SJSA1 (cell line): ENCODE results near the gene NEK8. TPM values are rescaled to one million over a fixed set of nuclear protein-coding genes. Genes with fewer than 3 reads are reported as not detected.
A peak's percentile ranks its signal among the peaks of the same experiment; 100 is the strongest.
"Not testable (repeated sequence)": the region's sequence is repeated elsewhere in the genome, so short reads cannot be mapped to it uniquely, and the experiment has no call there.

ENCODE experiments used
- DNase-seq, 2 experiments: peaks; one replicate each; pipeline ENCODE4 v3.0.0-alpha.2; 2015 to 2020; ENCODE audit warnings: low spot score in 2 of 2, low read depth in 1 of 2
- H3K27ac ChIP-seq: fragments of 250-450 bp; sonication (Bioruptor Pico); 2 replicates; pipeline ENCODE4 v1.5.1; 2020; ENCODE audit warnings: mild to moderate bottlenecking, moderate library complexity
- H3K27me3 ChIP-seq: fragments of 250-450 bp; sonication (Bioruptor Pico); replicated peaks from 2 replicates; pipeline ENCODE4 v1.5.1; 2020; ENCODE audit warnings: mild to moderate bottlenecking, moderate library complexity
- H3K36me3 ChIP-seq: fragments of 250-450 bp; sonication (Bioruptor Pico); 2 replicates; pipeline ENCODE4 v1.5.1; 2020; ENCODE audit warnings: mild to moderate bottlenecking
- H3K4me1 ChIP-seq: fragments of 250-450 bp; sonication (Bioruptor Pico); replicated peaks from 2 replicates; pipeline ENCODE4 v1.6.1; 2021; ENCODE audit warnings: mild to moderate bottlenecking
- H3K4me3 ChIP-seq: fragments of 250-450 bp; sonication (Bioruptor Pico); 2 replicates; pipeline ENCODE4 v1.5.1; 2020; ENCODE audit warnings: mild to moderate bottlenecking
- H3K9me3 ChIP-seq: fragments of 250-450 bp; sonication (Bioruptor Pico); replicated peaks from 2 replicates; pipeline ENCODE4 v1.5.1; 2020; ENCODE audit warnings: mild to moderate bottlenecking
- total RNA-seq: library from RNA; depleted of rRNA; stranded (reverse); fragments of >200 nt; shearing (Covaris generic); gene quantifications from 2 replicates; pipeline ENCODE4 v1.2.3, GENCODE V29; 2014

Gene NEK8
- total RNA-seq, 1 experiment from 2014 or later, result 1.1 TPM

DNA sequence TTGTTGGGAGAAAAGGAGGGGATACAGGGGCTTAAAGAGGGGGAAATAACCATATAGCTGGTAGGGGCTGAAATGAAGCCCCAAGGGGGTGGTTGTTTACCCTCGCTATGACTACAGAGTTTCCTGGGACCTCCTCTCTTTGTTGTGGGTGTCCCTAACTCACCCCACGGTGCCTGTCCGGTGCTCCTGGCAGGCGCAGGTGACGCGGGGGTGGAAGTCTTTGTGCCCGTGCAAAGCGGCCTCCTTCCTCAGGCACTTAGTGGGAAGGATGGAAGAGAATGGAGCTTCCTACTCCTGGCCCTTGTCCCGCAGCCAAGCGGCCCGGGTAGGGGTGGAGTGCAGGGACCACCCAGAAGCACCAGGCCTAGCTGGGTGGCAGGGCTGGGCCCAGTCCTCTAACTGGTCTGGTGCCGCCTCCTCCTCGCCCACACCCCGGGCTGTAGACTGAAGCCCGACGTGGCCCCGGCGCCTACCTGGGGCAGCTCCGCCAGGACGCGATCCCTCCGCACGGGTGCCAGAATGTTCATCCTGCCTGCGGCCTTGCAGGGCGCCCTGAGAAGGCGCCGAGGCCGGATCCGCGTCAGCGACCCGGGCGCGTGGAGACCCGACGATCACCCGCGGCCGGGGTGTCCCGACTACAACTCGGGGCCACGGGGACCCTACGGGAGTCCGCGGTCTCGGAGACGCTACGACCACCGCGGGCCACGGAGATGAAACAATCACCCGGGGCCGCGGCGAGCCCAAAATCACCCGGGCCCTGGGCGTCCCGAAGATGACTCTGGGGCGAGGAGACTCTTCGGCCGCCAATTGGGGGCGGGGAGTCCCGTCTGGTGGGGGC, 11.6 kb upstream of the NEK8 start:
- Histone ChIP-seq H3K27me3 (no peaks in the 10 kb centered on the region), H3K9me3 (no peaks in the 10 kb centered on the region), H3K27ac (peak overlapping the region; percentile 89), H3K36me3 (peaks cover 78% of the 10 kb centered on the region), H3K4me1 (peaks cover 38% of the 10 kb centered on the region), H3K4me3 (peak overlapping the region; percentile 77)
- DNase-seq, result peak; percentile 78 to 92

- Histone ChIP-seq H3K4me1 (peaks cover 39% of the 10 kb centered on the region), H3K4me3 (peak within 1 kb of the TSS; percentile 77), H3K9me3 (no peaks in the 10 kb centered on the region), H3K27me3 (no peaks in the 10 kb centered on the region), H3K36me3 (peaks cover 78% of the 10 kb centered on the region), H3K27ac (peak within 1 kb of the TSS; percentile 89)
- DNase-seq, result peak; percentile 90 to 94
These were observed 10.8 kb upstream of the NEK8 start, which contains the start of gene RAB34 for GRCh38 chr17:28717578-28718332. Gene RAB34, minus strand, starts transcription at chr17:28717868. Its CDS starts 602 bp downstream, at chr17:28717266.

- peaks cover 37% of the 10 kb centered on the region for H3K4me1 ChIP-seq
- peak; percentile 97 to 99 for DNase-seq
- H3K4me3 ChIP-seq, result peak overlapping the region; percentile 77
- H3K27ac ChIP-seq, result peak overlapping the region; percentile 89
- no peaks in the 10 kb centered on the region for H3K9me3 ChIP-seq
- no peaks in the 10 kb centered on the region for H3K27me3 ChIP-seq
- peaks cover 78% of the 10 kb centered on the region for H3K36me3 ChIP-seq
These were observed 10.1 kb upstream of the NEK8 start for GRCh38 chr17:28718333-28719020.

GRCh38 chr17:28719021-28719433, 9.6 kb upstream of the NEK8 start:
- Histone ChIP-seq H3K4me1 (peaks cover 37% of the 10 kb centered on the region), H3K4me3 (peak overlapping the region; percentile 77), H3K36me3 (peaks cover 76% of the 10 kb centered on the region), H3K9me3 (no peaks in the 10 kb centered on the region), H3K27ac (peak overlapping the region; percentile 89), H3K27me3 (no peaks in the 10 kb centered on the region)
- DNase-seq, result peak in 1 of 2 experiments; percentile 85

- Histone ChIP-seq H3K27me3 (no peaks in the 10 kb centered on the region), H3K9me3 (no peaks in the 10 kb centered on the region), H3K4me1 (peaks cover 42% of the 10 kb centered on the region), H3K4me3 (peak overlapping the region; percentile 77), H3K27ac (peak overlapping the region; percentile 89), H3K36me3 (peaks cover 76% of the 10 kb centered on the region)
- DNase-seq, result no peak
These were observed 8.2 kb upstream of the NEK8 start for GRCh38 chr17:28720247-28720996.

DNA sequence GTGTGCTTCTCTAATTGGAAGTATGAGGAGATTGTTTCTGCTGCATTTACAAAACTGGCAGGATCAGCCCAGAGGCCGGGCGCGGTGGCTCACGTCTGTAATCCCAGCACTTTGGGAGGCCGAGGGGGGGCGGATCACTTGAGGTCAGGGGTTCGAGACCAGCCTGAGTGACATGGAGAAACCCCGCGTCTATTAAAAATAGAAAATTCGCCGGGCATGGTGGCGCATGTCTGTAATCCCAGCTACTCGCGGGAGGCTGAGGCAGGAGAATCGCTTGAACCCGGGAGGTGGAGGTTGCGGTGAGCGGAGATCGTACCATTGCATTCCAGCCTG, 7.6 kb upstream of the NEK8 start:
- not testable (repeated sequence) for DNase-seq, H3K9me3 ChIP-seq, H3K27me3 ChIP-seq, H3K27ac ChIP-seq
- Histone ChIP-seq H3K4me1 (peaks cover 42% of the 10 kb centered on the region), H3K36me3 (peaks cover 75% of the 10 kb centered on the region), H3K4me3 (peak overlapping the region; percentile 77)

DNA sequence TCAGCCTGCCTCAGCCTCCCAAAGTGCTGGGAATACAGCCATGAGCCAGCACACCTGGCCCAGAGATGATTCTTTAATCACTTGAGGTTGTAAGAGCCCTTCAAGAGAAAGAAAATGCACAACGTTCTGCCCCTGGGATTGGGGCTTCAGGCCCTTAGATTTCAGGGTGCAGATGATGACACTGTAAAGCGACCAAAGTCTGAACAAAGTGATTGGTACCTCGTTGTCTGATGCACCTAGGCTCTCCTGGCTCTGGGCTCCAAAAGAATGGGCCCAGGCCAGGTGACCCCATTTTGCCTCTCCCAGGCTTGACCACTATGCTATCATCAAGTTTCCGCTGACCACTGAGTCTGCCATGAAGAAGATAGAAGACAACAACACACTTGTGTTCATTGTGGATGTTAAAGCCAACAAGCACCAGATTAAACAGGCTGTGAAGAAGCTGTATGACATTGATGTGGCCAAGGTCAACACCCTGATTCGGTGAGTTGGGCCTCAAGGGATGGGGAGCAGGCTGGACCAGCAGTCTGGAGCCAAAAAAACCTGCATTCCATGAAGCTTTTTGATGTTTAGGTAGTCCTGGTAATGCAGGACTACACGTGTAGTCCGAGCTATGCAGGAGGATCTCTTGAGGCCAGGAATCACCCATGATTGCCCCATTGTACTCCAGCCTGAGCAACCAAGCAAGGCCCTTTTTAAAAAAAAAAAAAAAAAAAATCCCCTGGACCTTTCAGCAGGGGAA, 6.0 kb upstream of the NEK8 start:
- Histone ChIP-seq H3K4me3 (no peak overlapping the region), H3K27ac (no peak overlapping the region), H3K27me3 (no peaks in the 10 kb centered on the region), H3K36me3 (peaks cover 59% of the 10 kb centered on the region), H3K9me3 (no peaks in the 10 kb centered on the region), H3K4me1 (peaks cover 50% of the 10 kb centered on the region)
- DNase-seq, result no peak

GRCh38 chr17:28723159-28723835, 5.3 kb upstream of the NEK8 start:
- no peaks in the 10 kb centered on the region for H3K9me3 ChIP-seq
- H3K36me3 ChIP-seq, result peaks cover 59% of the 10 kb centered on the region
- no peak overlapping the region for H3K4me3 ChIP-seq
- DNase-seq, result no peak
- no peaks in the 10 kb centered on the region for H3K27me3 ChIP-seq
- peaks cover 57% of the 10 kb centered on the region for H3K4me1 ChIP-seq
- no peak overlapping the region for H3K27ac ChIP-seq

GRCh38 chr17:28723836-28724499, 4.6 kb upstream of the NEK8 start:
- DNase-seq, H3K9me3 ChIP-seq, H3K27me3 ChIP-seq, H3K27ac ChIP-seq, H3K4me3 ChIP-seq: not testable (repeated sequence)
- Histone ChIP-seq H3K4me1 (peaks cover 53% of the 10 kb centered on the region), H3K36me3 (peaks cover 59% of the 10 kb centered on the region)

- Histone ChIP-seq H3K4me3 (no peak overlapping the region), H3K9me3 (no peaks in the 10 kb centered on the region), H3K36me3 (peaks cover 59% of the 10 kb centered on the region), H3K4me1 (peaks cover 52% of the 10 kb centered on the region), H3K27ac (no peak overlapping the region), H3K27me3 (no peaks in the 10 kb centered on the region)
- no peak for DNase-seq
These were observed 4.0 kb upstream of the NEK8 start for GRCh38 chr17:28724500-28725165.

GRCh38 chr17:28725166-28725659, 3.4 kb upstream of the NEK8 start:
- Histone ChIP-seq H3K27me3 (no peaks in the 10 kb centered on the region), H3K27ac (no peak overlapping the region), H3K36me3 (peaks cover 55% of the 10 kb centered on the region), H3K4me1 (peaks cover 52% of the 10 kb centered on the region), H3K9me3 (no peaks in the 10 kb centered on the region), H3K4me3 (peak overlapping the region; percentile 59)
- DNase-seq, result peak in 1 of 2 experiments; percentile 46
